Spleen (tissue), 7 donors: ENCODE results near the gene FERMT1.

Source experiments
- CTCF ChIP-seq, 11 experiments: fragments of 200-600 bp in 7 of 11; fragments of 450-650 bp in 4 of 11; sonication (generic) in 4 of 11; IDR thresholded peaks in 8 of 11; conservative IDR thresholded peaks in 3 of 11; 1 replicate in 7 of 11; 2 replicates in 4 of 11; pipeline versions ENCODE4 v1.4.0 to v1.8.0; 2016 to 2021; ENCODE audit warnings: antibody characterized with exemption in 11 of 11, inconsistent platforms in 4 of 11, mild to moderate bottlenecking in 1 of 11
- POLR2A ChIP-seq, 3 donors: fragments of 450-650 bp; IDR thresholded peaks; one replicate each; pipeline ENCODE4 v1.5.1; 2017; ENCODE audit warnings: antibody characterized with exemption in 3 of 3, mild to moderate bottlenecking in 1 of 3
- donor health status: DM: no; HTN: no; CAD: no; lungs with moderate emphysema.
- donor health status: DM: no; HTN: no; CAD: no.
- donor health status: DM: no; HTN: no; CAD: no.

GRCh38 chr20:6069669-6070068 is 53.2 kb downstream of the FERMT1 start:
- TF ChIP-seq CTCF (IDR thresholded peaks at IDR 0.05 in 8 of 11, conservative IDR thresholded peaks at IDR 0.05 in 3 of 11) (no peak), POLR2A (IDR thresholded peaks at IDR 0.05) (no peak)
